Stimulated activated naive CD8-positive, alpha-beta T cell treated with anti-CD3 and anti-CD28 coated beads, Interleukin-15, Interleukin-2, amounts not matched to agents 100 ng/mL and 50 ng/mL, for 24 hours (primary cell): ENCODE results near the gene CYP4Z1.
"Not testable (repeated sequence)": the region's sequence is repeated elsewhere in the genome, so short reads cannot be mapped to it uniquely, and the experiment has no call there.

ENCODE experiments used
- H3K27ac Mint-ChIP-seq: one replicate; pipeline ENCODE4 v1.8.0; 2021; ENCODE audit warnings: mild to moderate bottlenecking, mixed read lengths
- H3K27me3 Mint-ChIP-seq: one replicate; pipeline ENCODE4 v1.8.0; 2021; ENCODE audit warnings: mixed read lengths
- H3K36me3 Mint-ChIP-seq: one replicate; pipeline ENCODE4 v1.8.0; 2021; ENCODE audit warnings: low read depth, mixed read lengths
- H3K4me1 Mint-ChIP-seq: one replicate; pipeline ENCODE4 v1.8.0; 2021; ENCODE audit warnings: low read depth, mixed read lengths
- H3K4me3 Mint-ChIP-seq: one replicate; pipeline ENCODE4 v1.8.0; 2021; ENCODE audit warnings: mild to moderate bottlenecking, mixed read lengths
- H3K9me3 Mint-ChIP-seq: one replicate; pipeline ENCODE4 v1.8.0; 2021; ENCODE audit warnings: mixed read lengths

The CYP4Z1 gene

DNA sequence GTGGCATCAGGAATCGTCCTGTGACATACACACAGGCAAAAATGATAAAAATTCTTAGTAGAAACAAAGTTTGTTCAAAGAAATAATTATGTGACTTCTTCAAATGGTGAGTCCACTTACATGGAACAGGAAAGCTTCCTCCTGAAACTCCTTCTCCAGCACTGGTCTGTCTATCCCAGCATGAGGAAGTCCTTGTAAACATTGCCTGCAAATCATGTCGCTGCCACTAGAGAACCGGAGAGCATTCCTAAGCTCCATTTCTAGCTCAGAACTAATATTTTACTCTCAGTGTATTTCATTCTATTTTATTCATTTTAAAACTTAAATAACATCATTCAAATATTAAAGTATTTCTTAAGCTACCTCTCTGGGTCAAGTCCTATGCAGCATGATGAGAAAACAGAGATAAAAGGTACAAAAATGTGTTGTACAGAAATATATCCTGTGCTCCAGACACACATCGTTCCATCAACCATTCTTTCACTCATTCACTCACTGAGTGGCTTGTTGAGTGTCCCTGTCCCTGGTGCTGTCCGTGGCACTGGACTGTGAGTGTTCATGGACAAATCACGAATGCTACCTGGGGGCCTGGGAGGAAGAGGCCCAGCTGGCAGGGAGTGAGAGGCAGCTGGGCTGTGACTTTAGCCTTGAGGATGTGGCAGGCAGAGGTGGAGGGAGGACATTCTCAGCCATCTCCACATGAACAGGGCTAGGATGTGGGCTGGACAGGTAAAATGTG lies 80.2 kb downstream of the CYP4Z1 start:
- Mint-ChIP-seq H3K4me3 (no peak overlapping the region), H3K9me3 (no peaks in the 10 kb centered on the region), H3K27me3 (peaks cover 16% of the 10 kb centered on the region), H3K4me1 (no peaks in the 10 kb centered on the region), H3K36me3 (no peaks in the 10 kb centered on the region), H3K27ac (no peak overlapping the region)

DNA sequence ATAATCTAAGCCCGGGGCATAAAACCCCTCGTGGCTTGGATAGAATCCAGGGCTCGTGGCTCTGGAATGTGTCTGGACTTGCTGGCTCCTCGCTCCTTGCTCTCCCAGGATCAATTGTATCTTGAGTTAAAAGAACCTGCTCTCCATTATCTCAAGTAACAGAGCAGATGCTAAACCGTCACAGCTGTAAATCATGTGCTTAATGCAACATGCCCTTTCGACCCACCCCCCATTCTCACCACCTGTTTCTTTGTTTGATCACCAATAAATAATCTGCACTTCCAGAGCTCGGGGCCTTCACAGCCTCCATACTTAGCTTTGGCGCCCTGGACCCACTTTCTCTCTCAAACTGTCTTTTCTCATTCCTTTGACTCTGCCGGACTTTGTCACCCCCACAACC lies 82.1 kb downstream of the CYP4Z1 start:
- not testable (repeated sequence) for H3K36me3 Mint-ChIP-seq, H3K4me3 Mint-ChIP-seq, H3K27ac Mint-ChIP-seq, H3K4me1 Mint-ChIP-seq, H3K9me3 Mint-ChIP-seq
- H3K27me3 Mint-ChIP-seq = peaks cover 26% of the 10 kb centered on the region

DNA sequence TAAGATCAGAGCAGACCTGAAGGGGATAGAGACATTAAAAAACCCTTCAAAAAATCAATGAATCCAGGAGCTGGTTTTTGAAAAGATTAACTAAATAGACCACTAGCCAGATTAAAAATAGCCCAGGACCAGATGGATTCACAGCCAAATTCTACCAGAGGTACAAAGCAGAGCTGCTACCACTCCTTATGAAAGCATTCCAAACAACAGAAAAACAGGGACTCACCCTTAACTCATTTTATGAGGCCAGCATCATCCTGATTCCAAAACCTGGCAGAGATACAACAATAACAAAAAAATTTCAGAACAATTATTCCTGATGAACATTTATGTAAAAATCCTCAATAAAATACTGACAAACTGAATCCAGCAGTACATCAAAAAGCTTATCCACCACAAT lies 89.4 kb downstream of the CYP4Z1 start:
- not testable (repeated sequence) for H3K36me3 Mint-ChIP-seq, H3K4me1 Mint-ChIP-seq, H3K27ac Mint-ChIP-seq, H3K4me3 Mint-ChIP-seq
- Mint-ChIP-seq H3K27me3 (peaks cover 54% of the 10 kb centered on the region), H3K9me3 (peaks cover 19% of the 10 kb centered on the region)

DNA sequence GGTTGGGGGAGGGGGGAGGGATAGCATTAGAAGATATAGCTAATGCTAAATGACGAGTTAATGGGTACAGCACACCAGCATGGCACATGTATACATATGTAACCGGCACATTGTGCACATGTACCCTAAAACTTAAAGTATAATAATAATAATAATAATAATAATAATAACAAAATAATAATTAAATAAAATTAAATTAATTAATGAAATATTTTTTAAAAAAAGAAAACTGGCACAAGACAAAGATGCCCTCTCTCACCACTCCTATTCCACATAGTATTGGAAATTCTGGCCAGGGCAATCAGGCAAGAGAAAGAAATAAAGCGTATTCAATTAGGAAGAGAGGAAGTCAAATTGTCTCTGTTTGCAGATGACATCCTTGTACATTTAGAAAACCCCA lies 90.9 kb downstream of the CYP4Z1 start:
- not testable (repeated sequence) for H3K4me1 Mint-ChIP-seq, H3K27ac Mint-ChIP-seq, H3K4me3 Mint-ChIP-seq, H3K36me3 Mint-ChIP-seq
- peaks cover 16% of the 10 kb centered on the region for H3K9me3 Mint-ChIP-seq
- H3K27me3 Mint-ChIP-seq = peaks cover 54% of the 10 kb centered on the region

DNA sequence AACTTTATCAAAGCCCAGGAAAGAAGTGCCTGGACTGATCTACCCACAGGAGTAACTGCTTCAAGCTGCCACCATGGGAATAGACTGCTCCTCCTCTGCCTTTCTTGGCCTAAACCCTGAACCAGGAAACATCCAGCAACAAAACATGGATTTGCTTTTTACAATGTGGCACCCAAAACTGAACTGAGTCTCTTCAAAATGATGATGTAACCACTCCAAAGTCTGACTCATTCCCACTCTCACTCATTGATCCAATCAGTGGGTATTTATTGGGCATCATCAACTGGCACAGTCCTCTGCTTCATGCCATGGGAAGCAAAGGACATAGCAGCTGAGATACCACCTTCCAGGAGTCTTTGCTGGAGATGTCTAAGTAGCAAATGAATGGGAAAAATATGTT lies 93.7 kb downstream of the CYP4Z1 start:
- no peaks in the 10 kb centered on the region for H3K36me3 Mint-ChIP-seq
- H3K4me3 Mint-ChIP-seq = no peak overlapping the region
- H3K27me3 Mint-ChIP-seq = peaks cover 48% of the 10 kb centered on the region
- no peaks in the 10 kb centered on the region for H3K4me1 Mint-ChIP-seq
- no peak overlapping the region for H3K27ac Mint-ChIP-seq
- H3K9me3 Mint-ChIP-seq = peaks cover 9% of the 10 kb centered on the region

DNA sequence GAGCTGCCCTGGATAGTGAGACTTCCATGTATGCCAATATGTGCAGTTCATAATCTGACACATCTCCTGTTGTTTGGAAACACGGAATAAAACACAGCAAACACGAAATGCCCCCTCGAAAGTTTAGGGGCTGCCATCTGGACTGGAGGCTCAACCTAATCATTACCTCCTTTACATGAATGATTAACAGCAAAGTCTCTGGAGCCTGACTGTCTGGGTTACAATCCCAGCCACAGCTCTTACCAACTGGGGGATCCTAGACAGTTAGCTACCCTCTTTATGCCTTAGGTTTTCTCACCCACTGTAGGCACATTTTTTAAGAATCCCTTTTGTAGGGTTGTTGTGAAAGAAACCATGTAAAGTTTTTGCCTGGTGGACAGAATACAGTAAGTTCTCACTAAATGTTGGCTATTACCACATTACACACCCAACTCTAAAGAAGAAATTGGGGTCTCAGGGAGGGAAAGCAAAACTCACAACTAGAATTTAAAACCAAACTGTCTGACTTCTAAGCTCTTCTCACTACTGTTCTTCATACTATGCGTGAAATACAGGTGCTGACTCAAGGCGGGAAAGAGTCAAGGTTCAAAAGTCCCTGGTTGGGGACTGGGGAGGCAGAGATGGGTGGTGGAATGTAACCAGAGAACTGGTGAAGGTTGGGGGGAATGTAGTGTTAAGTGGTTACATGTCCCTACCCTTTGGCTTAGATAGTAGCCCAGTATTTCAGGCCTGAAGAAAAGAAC lies 94.4 kb downstream of the CYP4Z1 start:
- H3K4me3 Mint-ChIP-seq = no peak overlapping the region
- H3K27ac Mint-ChIP-seq = no peak overlapping the region
- no peaks in the 10 kb centered on the region for H3K36me3 Mint-ChIP-seq
- peaks cover 43% of the 10 kb centered on the region for H3K27me3 Mint-ChIP-seq
- H3K4me1 Mint-ChIP-seq = no peaks in the 10 kb centered on the region
- H3K9me3 Mint-ChIP-seq = peaks cover 2% of the 10 kb centered on the region

DNA sequence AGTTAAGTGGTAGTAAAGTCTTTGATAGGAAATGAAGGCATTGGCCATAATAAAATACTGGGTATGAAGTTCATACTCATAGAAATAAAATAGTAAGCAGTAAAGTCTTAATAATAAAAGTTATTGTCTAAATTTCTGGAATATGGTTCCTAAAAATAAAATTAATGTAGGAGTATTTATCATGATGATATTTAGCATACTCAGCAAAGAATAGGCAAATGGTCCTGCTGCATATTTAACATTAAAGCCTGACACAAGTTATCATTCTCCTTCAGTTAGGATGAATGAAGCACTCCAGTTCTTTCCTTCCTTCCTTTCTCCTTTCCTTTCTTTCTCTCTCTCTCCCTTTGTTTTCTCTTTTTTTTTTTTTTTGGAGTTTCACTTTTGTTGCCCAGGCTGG lies 97.5 kb downstream of the CYP4Z1 start:
- no peak overlapping the region for H3K27ac Mint-ChIP-seq
- no peaks in the 10 kb centered on the region for H3K9me3 Mint-ChIP-seq
- no peak overlapping the region for H3K4me3 Mint-ChIP-seq
- H3K4me1 Mint-ChIP-seq = no peaks in the 10 kb centered on the region
- H3K36me3 Mint-ChIP-seq = no peaks in the 10 kb centered on the region
- peaks cover 50% of the 10 kb centered on the region for H3K27me3 Mint-ChIP-seq
